Thymus (tissue), 11 donors: ENCODE data around the gene CARD19. TPM values are rescaled to one million over a fixed set of nuclear protein-coding genes. Genes with fewer than 3 reads are reported as not detected.
"Not testable (repeated sequence)": the region's sequence is repeated elsewhere in the genome, so short reads cannot be mapped to it uniquely, and the experiment has no call there.

ENCODE experiments used
- DNase-seq, 9 donors: peaks; one replicate each; pipeline ENCODE4 v3.0.0-alpha.2; 2013; ENCODE audit warnings: low spot score in 9 of 9, low read depth in 6 of 9, missing footprints in 1 of 9
- H3K27ac ChIP-seq, 2 donors: one replicate each; pipeline ENCODE4 v1.5.1; 2013; ENCODE audit warnings: control low read depth in 1 of 2, low read depth in 1 of 2, low read length in 1 of 2, mild to moderate bottlenecking in 1 of 2, moderate library complexity in 1 of 2
- H3K27me3 ChIP-seq, 2 donors: one replicate each; pipeline ENCODE4 v1.5.1; 2013; ENCODE audit warnings: low read length in 1 of 2; ENCODE audit not compliant: control insufficient read depth in 2 of 2, insufficient read depth in 1 of 2
- H3K36me3 ChIP-seq, 2 donors: one replicate each; pipeline ENCODE4 v1.5.1; 2013; ENCODE audit warnings: low read length in 1 of 2, mild to moderate bottlenecking in 1 of 2, moderate library complexity in 1 of 2; ENCODE audit not compliant: control insufficient read depth in 2 of 2, insufficient read depth in 2 of 2
- H3K4me1 ChIP-seq, 2 donors: one replicate each; pipeline ENCODE4 v1.5.1; 2013; ENCODE audit warnings: low read length in 2 of 2; ENCODE audit not compliant: control insufficient read depth in 2 of 2, insufficient read depth in 2 of 2
- H3K4me3 ChIP-seq, 2 donors: one replicate each; pipeline ENCODE4 v1.5.1; 2013; ENCODE audit warnings: low read length in 2 of 2, control low read depth in 1 of 2, mild to moderate bottlenecking in 1 of 2
- H3K9me3 ChIP-seq, 2 donors: one replicate each; pipeline ENCODE4 v1.5.1; 2013; ENCODE audit warnings: low read length in 1 of 2, mild to moderate bottlenecking in 1 of 2; ENCODE audit not compliant: control insufficient read depth in 2 of 2, insufficient read depth in 1 of 2
- WGBS: extraction: QIAGEN DNeasy Blood & Tissue Kit; methylation state at CpG from one replicate; pipeline ENCODE4 v1.1.7; 2013; 5-methylcytosine and 5-hydroxymethylcytosine counted together
- polyA plus RNA-seq: library from polyadenylated mRNA; stranded (reverse); fragments of 200-250 nt; gene quantifications from one replicate; pipeline ENCODE4 v1.2.3, GENCODE V29; 2013
- total RNA-seq: library from RNA; stranded (reverse); fragments of 120-200 nt; gene quantifications from one replicate; pipeline ENCODE4 v1.2.4, GENCODE V29; 2013
- donor health status: healthy.

CARD19 gene
- total and polyA plus RNA-seq, 2 donors = 24.8 to 25.3 TPM

DNA sequence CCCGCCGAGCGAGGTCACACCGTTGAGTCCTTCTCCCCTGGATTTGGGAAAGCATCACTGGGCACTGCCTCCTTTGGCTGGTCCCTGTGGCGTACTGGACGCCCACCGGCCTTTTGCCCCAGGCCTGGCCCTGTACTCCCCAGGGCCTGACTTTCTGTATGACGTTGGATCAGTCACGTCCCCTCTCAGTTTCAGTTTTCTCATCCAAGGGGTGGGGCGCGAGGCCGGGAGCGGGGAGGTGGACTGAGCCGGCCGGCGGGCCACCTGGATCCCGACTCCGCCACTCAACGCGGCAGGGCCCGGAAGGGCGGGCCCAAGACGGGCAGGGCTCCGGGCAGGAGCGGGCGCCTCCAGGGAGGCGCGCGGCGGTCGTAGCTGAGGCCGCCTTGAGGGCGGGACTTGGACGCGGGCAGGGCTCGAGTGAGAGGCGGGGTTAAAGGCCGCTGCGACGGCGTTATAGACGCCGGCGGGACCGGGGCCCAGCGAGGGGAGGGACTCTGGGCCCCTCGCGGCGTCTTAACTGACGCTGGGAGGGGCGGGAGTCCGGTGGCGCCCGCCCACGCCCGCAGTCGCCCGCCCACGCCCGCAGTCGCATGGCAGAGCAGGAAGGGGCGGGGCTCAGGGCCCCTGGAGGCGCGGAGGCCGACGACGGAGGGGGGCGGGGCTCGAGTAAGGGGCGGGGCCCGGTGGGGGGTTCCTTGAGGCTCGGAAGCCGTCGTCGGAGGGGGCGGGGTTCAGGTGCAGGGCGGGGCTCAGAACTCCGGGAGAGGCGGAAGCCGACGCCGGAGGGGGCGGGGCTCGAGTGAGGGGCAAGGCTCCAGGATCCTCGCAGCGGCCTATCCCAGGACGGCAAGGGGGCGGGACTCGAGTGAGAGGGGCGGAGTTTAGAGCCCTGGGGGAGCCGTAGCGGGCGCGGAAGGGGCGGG, 549 bp upstream of the CARD19 start:
- peak overlapping the region; percentile 57 to 77 for H3K4me3 ChIP-seq
- H3K36me3 ChIP-seq = no peaks in the 10 kb centered on the region
- H3K27me3 ChIP-seq = no peaks in the 10 kb centered on the region
- peak; percentile 94 to 100 (median 99) for DNase-seq
- H3K4me1 ChIP-seq = peaks cover 29 to 71% of the 10 kb centered on the region in 2 donors
- H3K27ac ChIP-seq = peak overlapping the region; percentile 95
- 5% methylated on average over 95 of the region's 95 CpGs for WGBS
- H3K9me3 ChIP-seq = no peaks in the 10 kb centered on the region

- no peaks in the 10 kb centered on the region for H3K9me3 ChIP-seq
- H3K4me3 ChIP-seq = peak overlapping the region; percentile 61 to 77
- 13% methylated on average over 16 of the region's 16 CpGs for WGBS
- peaks cover 29 to 71% of the 10 kb centered on the region in 2 donors for H3K4me1 ChIP-seq
- no peak for DNase-seq
- H3K27ac ChIP-seq = no peak overlapping the region
- no peaks in the 10 kb centered on the region for H3K27me3 ChIP-seq
- H3K36me3 ChIP-seq = no peaks in the 10 kb centered on the region
Measured at GRCh38 chr9:93096811-93097382, 880 bp downstream of the CARD19 start.

DNA sequence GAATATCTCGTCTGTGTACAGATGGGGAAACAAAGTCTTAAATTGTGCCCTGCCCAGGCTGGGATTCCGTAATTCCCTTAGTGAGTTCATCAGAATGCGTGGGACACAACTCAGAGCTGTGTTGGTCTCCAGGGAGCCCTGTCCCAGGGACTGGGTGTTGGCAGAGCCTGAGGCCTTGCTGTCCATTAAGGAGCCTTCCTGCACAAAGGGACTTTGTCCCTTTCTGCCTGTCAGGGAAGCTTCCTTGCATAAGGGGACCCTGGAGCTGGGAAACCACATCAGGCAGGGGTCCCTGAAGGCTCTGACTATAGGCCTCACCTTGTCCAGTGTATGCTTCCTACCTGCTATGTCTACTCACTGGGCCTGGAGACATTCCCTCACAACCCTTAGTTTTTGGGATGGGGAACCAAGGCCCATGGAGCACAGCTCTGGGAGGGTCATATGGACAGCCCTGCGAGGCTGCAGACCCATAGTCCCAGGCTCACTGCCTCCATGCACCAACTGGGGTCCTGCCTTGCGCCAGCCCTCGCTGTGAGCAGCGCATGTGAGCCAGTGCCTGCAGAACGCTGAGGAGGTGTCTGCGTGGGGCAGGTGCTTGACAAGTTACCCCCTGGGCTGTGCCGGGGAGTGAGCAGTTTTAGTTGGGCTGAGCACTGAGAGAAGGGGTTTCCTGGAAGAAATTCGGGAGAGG, 1.6 kb downstream of the CARD19 start:
- H3K27me3 ChIP-seq = no peaks in the 10 kb centered on the region
- peaks cover 29 to 64% of the 10 kb centered on the region in 2 donors for H3K4me1 ChIP-seq
- H3K36me3 ChIP-seq = no peaks in the 10 kb centered on the region
- H3K27ac ChIP-seq = peak overlapping the region in 1 of 2 donors; percentile 12
- peak in 1 of 9 donors; percentile 28 for DNase-seq
- peak overlapping the region in 1 of 2 donors; percentile 77 for H3K4me3 ChIP-seq
- H3K9me3 ChIP-seq = no peaks in the 10 kb centered on the region
- WGBS = 73% methylated on average over 11 of the region's 11 CpGs

- Histone ChIP-seq H3K27me3 (no peaks in the 10 kb centered on the region), H3K27ac (peak overlapping the region in 1 of 2 donors; percentile 50), H3K36me3 (no peaks in the 10 kb centered on the region), H3K4me1 (peaks cover 29 to 57% of the 10 kb centered on the region in 2 donors), H3K9me3 (no peaks in the 10 kb centered on the region), H3K4me3 (no peak overlapping the region)
- DNase-seq = peak in 1 of 9 donors; percentile 35
- 20% methylated on average over 15 of the region's 15 CpGs for WGBS
Measured at GRCh38 chr9:93098236-93098946, 2.4 kb downstream of the CARD19 start.

- WGBS = 88% methylated on average over 16 of the region's 16 CpGs
- peak overlapping the region in 1 of 2 donors; percentile 7 for H3K27ac ChIP-seq
- no peaks in the 10 kb centered on the region for H3K27me3 ChIP-seq
- peaks cover 21 to 44% of the 10 kb centered on the region in 2 donors for H3K4me1 ChIP-seq
- no peak overlapping the region for H3K4me3 ChIP-seq
- peaks cover 0 to 3% of the 10 kb centered on the region in 2 donors for H3K36me3 ChIP-seq
- H3K9me3 ChIP-seq = peaks cover 0 to 2% of the 10 kb centered on the region in 2 donors
- no peak for DNase-seq
Measured at GRCh38 chr9:93099551-93100275, 3.7 kb downstream of the CARD19 start.

GRCh38 chr9:93100276-93100636, 4.2 kb downstream of the CARD19 start:
- Histone ChIP-seq H3K27ac (peak overlapping the region in 1 of 2 donors; percentile 7), H3K4me1 (peaks cover 17 to 38% of the 10 kb centered on the region in 2 donors), H3K36me3 (peaks cover 0 to 3% of the 10 kb centered on the region in 2 donors), H3K9me3 (peaks cover 2 to 4% of the 10 kb centered on the region in 2 donors), H3K27me3 (no peaks in the 10 kb centered on the region), H3K4me3 (no peak overlapping the region)
- WGBS = 95% methylated on average over 8 of the region's 8 CpGs
- no peak for DNase-seq

DNA sequence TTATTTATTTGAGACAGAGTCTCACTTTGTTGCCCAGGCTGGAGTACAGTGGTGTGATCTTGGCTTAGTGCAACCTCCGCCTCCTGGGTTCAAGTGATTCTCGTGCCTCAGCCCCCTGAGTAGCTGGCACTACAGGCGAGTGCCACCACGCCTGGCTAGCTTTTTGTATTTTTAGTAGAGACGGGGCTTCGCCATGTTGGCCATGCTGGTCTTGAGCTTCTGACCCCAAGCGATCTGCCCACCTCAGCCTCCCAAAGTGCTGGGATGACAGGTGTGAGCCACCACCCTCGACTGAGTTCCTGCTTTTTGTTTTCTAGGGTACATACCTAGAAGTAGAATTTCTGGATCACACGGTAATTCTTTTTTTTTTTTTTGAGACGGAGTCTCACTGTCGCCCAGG, 5.1 kb downstream of the CARD19 start:
- H3K4me3 ChIP-seq, H3K36me3 ChIP-seq, H3K9me3 ChIP-seq, H3K27ac ChIP-seq, DNase-seq, H3K27me3 ChIP-seq: not testable (repeated sequence)
- H3K4me1 ChIP-seq = peaks cover 17 to 38% of the 10 kb centered on the region in 2 donors
- 95% methylated on average over 11 of the region's 11 CpGs for WGBS

GRCh38 chr9:93105620-93106019, 9.6 kb downstream of the CARD19 start:
- Histone ChIP-seq H3K36me3 (peaks cover 16 to 21% of the 10 kb centered on the region in 2 donors), H3K4me3 (no peak overlapping the region), H3K9me3 (peaks cover 2 to 6% of the 10 kb centered on the region in 2 donors), H3K4me1 (peaks cover 8 to 29% of the 10 kb centered on the region in 2 donors), H3K27me3 (no peaks in the 10 kb centered on the region), H3K27ac (no peak overlapping the region)
- DNase-seq = no peak
- 28% methylated on average over 1 of the region's 1 CpG for WGBS
